Left lung (tissue), 10 donors: Measurements from ENCODE around the gene CARNS1. TPM values are rescaled to one million over a fixed set of nuclear protein-coding genes. Genes with fewer than 3 reads are reported as not detected.
"Not testable (repeated sequence)": the region's sequence is repeated elsewhere in the genome, so short reads cannot be mapped to it uniquely, and the experiment has no call there.

Source experiments
- ATAC-seq: fragments of 200-7000 bp; cut with Tn5 transposase; one replicate; pipeline ENCODE4 v1.9.1; 2020; ENCODE audit warnings: moderate library complexity
- DNase-seq, 4 donors: peaks; one replicate each; pipeline ENCODE4 v3.0.0-alpha.2; 2013 to 2020
- H3K27ac ChIP-seq, 2 donors: fragments of 200-600 bp; sonication (generic) in 1 of 2; one replicate each; pipeline versions ENCODE4 v1.5.0 to v1.8.0; 2020 to 2021
- H3K27me3 ChIP-seq, 2 donors: fragments of 200-600 bp; sonication (generic) in 1 of 2; one replicate each; pipeline versions ENCODE4 v1.5.0 to v1.8.0; 2020 to 2021
- H3K36me3 ChIP-seq, 2 donors: fragments of 200-600 bp; sonication (generic) in 1 of 2; one replicate each; pipeline versions ENCODE4 v1.5.0 to v1.8.0; 2020 to 2021
- H3K4me1 ChIP-seq, 2 donors: fragments of 200-600 bp; one replicate each; pipeline ENCODE4 v1.8.0; 2021
- H3K4me3 ChIP-seq, 2 donors: fragments of 200-600 bp; sonication (generic) in 1 of 2; one replicate each; pipeline versions ENCODE4 v1.5.0 to v1.8.0; 2020 to 2021; ENCODE audit warnings: mild to moderate bottlenecking in 1 of 2
- H3K9me3 ChIP-seq, 2 donors: fragments of 200-600 bp; sonication (generic) in 1 of 2; one replicate each; pipeline versions ENCODE4 v1.5.0 to v1.8.0; 2020 to 2021
- CTCF ChIP-seq, 2 donors: fragments of 200-600 bp; sonication (generic) in 1 of 2; IDR thresholded peaks; one replicate each; pipeline versions ENCODE4 v1.5.0 to v1.8.0; 2021; ENCODE audit warnings: antibody characterized with exemption in 2 of 2
- intact Hi-C, 2 donors: fragments of 100-400 bp; cut with DNase I; formaldehyde crosslinking; loops; one replicate each; pipeline versions ENCODE4 v1.11.2 to v1.14.2; 2022
- polyA plus RNA-seq, 6 donors: library from polyadenylated mRNA; unstranded; fragments of 120-200 nt; gene quantifications; one replicate each; pipeline ENCODE4 v1.2.1, GENCODE V29; 2013; ENCODE audit not compliant: insufficient read length in 6 of 6
- total RNA-seq, 2 donors: library from RNA; stranded (reverse); fragmentation: NEBNext Ultra II Directional; extraction: Animal tissue kit (Norgen Biotek cat#: 25700); gene quantifications; one replicate each; pipeline ENCODE4 v1.2.1, GENCODE V29; 2021
- donor health status: DM: no; HTN: yes; CAD: no.
- donor health status: DM: no; HTN: no; CAD: no.

The CARNS1 gene
- total and polyA plus RNA-seq, 8 donors: 0.71 to 5.6 (median 3.1) TPM

GRCh38 chr11:67463186-67463585, 47.7 kb downstream of the CARNS1 start:
- no peak for TF ChIP-seq CTCF (IDR thresholded peaks at IDR 0.05)
- no peak for DNase-seq
- no peaks in the 10 kb centered on the region for H3K36me3 ChIP-seq
- intact Hi-C loops: no loop called here
- no peaks in the 10 kb centered on the region for H3K27me3 ChIP-seq
- peak overlapping the region in 1 of 2 donors; percentile 87 for H3K27ac ChIP-seq
- no peak overlapping the region for H3K4me3 ChIP-seq
- no peak for ATAC-seq
- H3K9me3 ChIP-seq: no peaks in the 10 kb centered on the region
- peaks cover 8 to 39% of the 10 kb centered on the region in 2 donors for H3K4me1 ChIP-seq

- peak; percentile 45 for ATAC-seq
- intact Hi-C loops: no loop called here
- DNase-seq: peak in 2 of 4 donors; percentile 84 to 91
- Histone ChIP-seq H3K36me3 (no peaks in the 10 kb centered on the region), H3K4me1 (peaks cover 10 to 44% of the 10 kb centered on the region in 2 donors), H3K9me3 (no peaks in the 10 kb centered on the region), H3K4me3 (peak overlapping the region; percentile 46 to 66), H3K27ac (peak overlapping the region; percentile 84 to 87), H3K27me3 (no peaks in the 10 kb centered on the region)
- TF ChIP-seq CTCF (IDR thresholded peaks at IDR 0.05): no peak
These were observed 48.4 kb downstream of the CARNS1 start for GRCh38 chr11:67463680-67464410.

GRCh38 chr11:67464411-67465188, 49.1 kb downstream of the CARNS1 start:
- peak in 3 of 4 donors; percentile 80 to 97 (median 93) for DNase-seq
- peak; percentile 82 for ATAC-seq
- peaks cover 11 to 47% of the 10 kb centered on the region in 2 donors for H3K4me1 ChIP-seq
- no peaks in the 10 kb centered on the region for H3K27me3 ChIP-seq
- no peaks in the 10 kb centered on the region for H3K36me3 ChIP-seq
- no peak for TF ChIP-seq CTCF (IDR thresholded peaks at IDR 0.05)
- peak overlapping the region; percentile 46 to 66 for H3K4me3 ChIP-seq
- no peaks in the 10 kb centered on the region for H3K9me3 ChIP-seq
- intact Hi-C loops: no loop called here
- peak overlapping the region; percentile 84 to 87 for H3K27ac ChIP-seq

GRCh38 chr11:67465189-67465510, 49.7 kb downstream of the CARNS1 start:
- DNase-seq (no peak), ATAC-seq (no peak)
- no peak for TF ChIP-seq CTCF (IDR thresholded peaks at IDR 0.05)
- no peaks in the 10 kb centered on the region for H3K27me3 ChIP-seq
- peak overlapping the region; percentile 84 to 87 for H3K27ac ChIP-seq
- H3K9me3 ChIP-seq: no peaks in the 10 kb centered on the region
- no peaks in the 10 kb centered on the region for H3K36me3 ChIP-seq
- intact Hi-C loops: no loop called here
- peak overlapping the region; percentile 46 to 66 for H3K4me3 ChIP-seq
- peaks cover 13 to 50% of the 10 kb centered on the region in 2 donors for H3K4me1 ChIP-seq

- H3K4me3 ChIP-seq: peak overlapping the region; percentile 46 to 66
- H3K27me3 ChIP-seq, H3K9me3 ChIP-seq, DNase-seq, ATAC-seq, intact Hi-C loops, H3K36me3 ChIP-seq: not testable (repeated sequence)
- H3K27ac ChIP-seq: peak overlapping the region in 1 of 2 donors; percentile 84
- peaks cover 13 to 50% of the 10 kb centered on the region in 2 donors for H3K4me1 ChIP-seq
These were observed 50.1 kb downstream of the CARNS1 start for GRCh38 chr11:67465530-67465929.
